GM21526 (cell line): Measurements from ENCODE around the gene EIF1.
A peak's percentile ranks its signal among the peaks of the same experiment; 100 is the strongest.

Experiments
- ATAC-seq: cut with Tn5 transposase; IDR thresholded peaks from one replicate; pipeline ENCODE4 v1.9.1; 2021; ENCODE audit warnings: moderate library complexity; ENCODE audit not compliant: unreplicated experiment, low FRiP score

EIF1 gene

DNA sequence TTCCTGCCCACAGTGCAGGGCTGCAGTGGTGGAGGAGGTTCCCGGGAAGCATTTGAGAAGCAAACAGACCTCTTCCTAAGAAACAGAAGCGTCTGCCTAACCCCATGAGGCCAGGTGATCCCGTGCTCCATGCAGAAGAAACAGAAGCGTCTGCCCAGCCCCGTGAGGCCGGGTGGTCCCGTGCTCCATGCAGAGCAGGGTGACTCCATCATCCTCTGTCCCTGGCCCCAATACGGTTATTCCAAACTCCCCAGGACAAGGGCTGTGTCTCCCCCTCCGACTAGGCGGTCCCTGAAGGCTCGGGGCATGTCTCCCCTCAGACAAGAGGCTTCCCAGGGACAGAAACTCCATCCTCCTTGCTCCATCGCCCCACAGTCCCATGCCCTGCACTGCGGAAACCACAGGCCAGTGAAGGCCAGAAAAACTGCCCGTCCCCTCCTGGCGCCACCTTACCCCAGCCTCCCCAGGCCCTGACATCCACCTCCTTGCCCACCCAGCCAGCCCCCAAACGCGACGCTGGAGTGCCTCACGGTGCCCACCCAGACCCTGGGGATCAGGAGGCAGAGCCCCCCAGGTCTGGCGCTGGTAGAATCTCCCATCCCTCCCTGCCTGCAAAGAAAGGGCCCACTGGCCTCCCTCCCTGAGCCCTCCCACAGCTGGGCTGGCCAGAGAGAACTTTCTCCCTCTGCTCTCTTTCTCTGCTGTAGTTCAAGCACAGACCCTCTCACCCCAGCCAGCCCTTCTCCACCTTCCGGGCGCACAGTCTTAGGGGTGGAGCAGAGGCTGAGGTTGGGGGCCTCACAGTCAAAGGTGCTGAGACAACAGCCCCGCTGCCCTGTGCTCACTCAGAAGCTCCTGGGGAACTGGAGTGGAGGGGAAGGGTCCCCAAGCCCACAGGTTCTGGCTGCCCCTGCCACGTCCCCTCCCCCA, 33.7 kb upstream of the EIF1 start:
- ATAC-seq, result no peak

GRCh38 chr17:41655611-41656111, 33.0 kb upstream of the EIF1 start:
- no peak for ATAC-seq

DNA sequence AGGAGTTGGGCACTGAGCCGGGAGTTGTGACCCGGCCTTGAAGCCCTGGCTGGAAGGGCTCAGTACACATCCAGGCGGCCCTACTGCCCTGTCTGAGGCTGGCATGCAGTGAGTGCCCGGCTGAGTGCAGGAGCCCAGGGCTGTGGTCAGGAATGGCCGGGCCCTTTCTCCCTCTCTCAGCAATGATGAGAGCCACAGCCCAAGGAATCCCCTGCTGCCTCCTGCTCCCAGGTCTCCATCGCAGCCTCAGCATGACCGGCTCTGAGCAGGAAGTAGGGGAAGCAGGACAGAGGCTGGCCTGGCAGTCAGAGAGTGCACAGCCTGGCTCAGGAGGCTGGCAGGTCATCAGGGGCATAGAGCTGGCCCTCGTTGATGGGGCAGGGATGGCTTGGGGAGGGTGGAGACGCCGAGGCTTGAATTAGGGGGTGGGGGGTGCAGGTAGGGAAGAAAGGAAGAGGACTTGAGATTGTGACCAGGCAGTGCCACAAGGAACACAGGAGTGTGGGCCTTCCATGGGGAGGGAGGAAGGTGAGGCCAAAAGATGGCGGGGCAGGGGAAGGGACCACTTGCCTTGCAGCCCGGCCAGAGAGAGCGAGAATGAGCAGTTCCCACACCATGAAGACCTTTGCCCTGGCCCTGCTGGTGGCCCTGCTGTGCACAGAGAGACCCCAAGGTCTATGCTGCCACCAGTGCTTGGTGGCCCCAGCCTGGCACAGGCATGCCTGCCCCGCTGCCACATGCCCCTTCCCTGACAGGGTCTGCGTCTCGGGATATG, 32.2 kb upstream of the EIF1 start:
- no peak for ATAC-seq

GRCh38 chr17:41657176-41657754, 31.4 kb upstream of the EIF1 start:
- no peak for ATAC-seq

GRCh38 chr17:41657936-41658335, 30.7 kb upstream of the EIF1 start:
- ATAC-seq, result no peak

DNA sequence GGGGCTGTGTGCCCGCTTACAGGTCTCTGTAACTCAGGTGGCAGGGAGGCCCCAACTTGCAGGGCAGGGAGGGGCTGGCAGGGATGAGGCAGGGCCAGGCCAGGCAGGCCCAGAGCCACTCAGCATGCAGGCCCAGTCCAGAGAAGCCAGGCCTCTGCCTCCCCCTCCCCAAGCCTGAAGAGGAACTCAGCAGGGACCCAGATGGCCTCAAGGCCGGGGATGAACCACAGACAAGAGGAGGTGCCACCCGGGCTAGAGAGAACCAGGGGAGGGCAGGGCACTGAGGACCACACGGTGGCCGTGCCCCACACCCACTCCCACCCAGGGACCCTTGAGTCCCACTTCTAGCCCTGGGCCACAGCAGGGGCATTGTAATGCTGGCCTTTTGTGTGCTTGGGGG, 29.8 kb upstream of the EIF1 start:
- ATAC-seq, result no peak

DNA sequence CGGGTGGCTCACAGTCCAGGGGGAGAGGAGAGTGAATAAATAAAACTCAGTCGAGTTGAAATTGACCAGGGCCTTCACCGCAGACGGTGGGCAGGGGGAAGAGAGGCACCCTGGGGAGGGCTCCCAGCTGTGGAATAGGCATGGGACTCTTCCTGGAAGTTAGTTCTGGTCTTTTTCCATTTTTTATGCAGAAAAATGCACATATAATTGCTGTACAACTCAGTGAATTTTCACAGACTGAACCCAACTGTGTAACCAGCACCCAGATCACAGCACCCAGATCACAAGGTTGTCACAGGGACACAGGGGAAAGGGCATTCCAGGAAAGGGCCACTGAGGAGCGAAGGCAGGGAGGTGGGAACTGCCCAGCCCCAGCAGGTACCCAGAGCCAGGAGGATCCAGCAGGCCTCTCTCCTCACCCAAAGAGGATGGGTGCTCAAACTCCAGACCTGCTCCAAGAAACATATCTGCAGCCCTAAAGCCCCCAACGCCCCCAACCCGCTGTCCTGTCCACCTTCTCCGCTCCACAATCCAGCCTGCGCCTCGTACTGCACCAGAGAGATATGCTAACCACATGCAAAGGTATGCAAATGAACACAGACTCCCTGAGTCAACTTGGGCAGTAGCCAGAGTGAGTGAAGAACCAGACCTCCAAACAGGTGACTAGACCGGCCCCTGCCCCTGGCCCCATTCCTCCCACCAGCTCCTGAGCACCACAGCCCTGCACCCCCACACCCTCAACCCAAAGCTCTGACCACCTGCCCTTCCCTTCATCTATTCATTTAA, 29.1 kb upstream of the EIF1 start:
- no peak for ATAC-seq

GRCh38 chr17:41660221-41660711, 28.4 kb upstream of the EIF1 start:
- no peak for ATAC-seq

- no peak for ATAC-seq
These were observed 25.1 kb upstream of the EIF1 start for GRCh38 chr17:41663451-41664171.

DNA sequence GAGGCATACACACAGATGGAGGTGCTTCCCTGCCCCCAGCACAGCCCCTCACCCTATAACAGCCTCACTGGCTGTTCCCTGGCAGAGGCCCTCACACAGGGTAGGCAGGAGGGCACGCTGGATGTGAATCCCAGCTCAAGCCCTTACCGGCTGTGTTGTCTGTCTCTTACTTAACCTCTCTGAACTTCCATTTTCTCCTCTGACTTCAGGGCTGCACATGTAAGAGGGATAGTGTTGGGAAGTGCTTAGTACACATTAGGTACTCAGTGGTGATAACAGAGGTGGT, 24.6 kb upstream of the EIF1 start:
- no peak for ATAC-seq

DNA sequence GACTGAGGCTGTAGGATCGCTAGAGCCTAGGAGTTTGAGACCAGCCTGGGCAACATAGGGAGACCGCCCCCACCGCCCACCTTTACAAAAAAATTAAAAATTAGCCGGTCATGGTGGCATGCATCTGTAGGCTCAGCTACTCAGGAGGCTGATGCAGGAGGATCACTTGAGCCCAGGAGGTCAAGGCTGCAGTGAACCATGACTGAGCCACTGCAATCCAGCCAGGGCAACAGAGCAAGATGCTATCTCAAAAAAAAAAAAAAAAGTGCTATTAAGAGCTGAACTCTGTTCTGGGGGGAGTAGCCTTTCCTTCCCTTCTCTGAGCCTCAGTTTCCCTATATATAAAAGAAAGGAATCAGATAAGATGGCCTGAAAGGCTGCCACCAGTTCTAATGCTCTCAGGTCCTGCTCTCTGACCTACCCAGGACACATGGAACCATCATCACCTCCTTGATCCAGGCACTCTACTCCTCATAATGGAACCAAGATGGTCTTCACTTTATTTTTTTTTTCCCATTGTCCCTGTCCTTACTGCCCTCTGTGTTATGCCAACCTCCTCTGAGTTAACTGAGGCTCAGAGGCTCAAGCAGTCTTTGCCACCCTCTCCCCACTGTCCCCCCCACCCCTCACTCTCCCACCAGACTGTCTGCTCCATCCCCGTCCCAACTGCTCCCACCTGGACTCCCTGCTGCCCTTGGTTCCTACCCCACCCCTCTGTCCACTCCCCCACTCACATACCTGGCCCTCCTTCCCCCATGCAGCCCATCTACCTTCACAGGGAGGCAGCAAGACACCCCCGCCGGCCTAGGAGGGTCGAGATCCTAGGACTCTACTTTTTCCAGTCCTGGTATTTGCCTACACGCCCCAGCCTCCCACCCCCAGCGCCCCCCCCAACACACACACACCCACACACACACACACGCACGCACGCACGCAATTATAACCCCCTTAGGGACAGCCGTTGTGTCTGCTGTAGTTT, 23.8 kb upstream of the EIF1 start:
- no peak for ATAC-seq

DNA sequence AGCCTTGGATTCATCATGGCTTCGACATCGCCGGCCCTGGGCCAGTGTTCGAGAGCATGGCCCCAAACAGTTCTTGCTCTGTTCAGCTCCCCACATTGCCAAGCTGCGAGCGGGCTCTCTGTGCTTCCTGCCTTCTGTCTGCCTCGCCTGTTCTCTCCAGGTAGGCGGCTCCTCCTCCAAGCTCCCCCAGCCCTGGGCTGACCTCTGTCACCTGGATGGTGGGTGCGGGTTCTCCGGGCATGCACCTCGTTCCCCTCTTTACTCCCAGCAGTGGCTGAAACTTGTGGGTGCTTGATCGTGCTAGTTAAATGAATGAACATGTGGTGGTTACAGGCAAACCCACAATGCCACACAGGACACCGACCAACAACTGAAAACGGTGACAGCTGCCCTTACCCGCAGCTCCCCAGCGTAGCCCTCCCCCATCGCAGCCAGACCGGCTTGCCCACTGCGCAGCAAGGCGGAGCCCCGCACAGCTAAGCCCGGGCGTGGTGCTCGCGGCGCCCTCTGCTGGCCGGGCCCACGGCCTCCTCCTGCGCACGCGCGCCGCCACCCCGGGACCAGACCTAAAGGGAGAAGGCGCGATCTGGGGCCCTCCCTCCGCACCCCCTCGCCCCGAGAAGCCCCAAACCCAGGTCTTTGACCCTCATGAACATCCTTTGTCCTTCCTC, 23.0 kb upstream of the EIF1 start:
- ATAC-seq, result peak; percentile 63

DNA sequence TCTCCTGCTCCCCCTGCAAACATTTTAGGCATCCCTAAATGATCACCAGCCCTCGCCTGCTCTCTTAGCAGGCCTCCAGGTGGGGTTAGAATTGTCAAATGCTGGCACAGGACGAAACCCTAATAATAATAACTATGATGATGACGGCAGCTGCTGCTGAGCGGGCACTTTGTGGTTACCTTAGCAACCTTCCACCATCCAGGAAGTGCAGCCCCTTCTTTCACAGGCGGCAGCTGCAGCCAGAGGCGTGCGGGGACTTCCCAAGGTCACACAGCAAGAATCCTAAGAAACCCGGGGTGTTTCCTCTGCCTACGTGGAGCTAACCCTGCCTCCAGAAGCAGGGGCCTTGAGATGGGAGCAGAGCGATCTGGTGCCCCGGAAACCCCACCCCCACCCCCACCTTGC, 22.4 kb upstream of the EIF1 start:
- ATAC-seq, result peak; percentile 20

GRCh38 chr17:41666708-41667279, 21.9 kb upstream of the EIF1 start:
- ATAC-seq, result peak; percentile 42

DNA sequence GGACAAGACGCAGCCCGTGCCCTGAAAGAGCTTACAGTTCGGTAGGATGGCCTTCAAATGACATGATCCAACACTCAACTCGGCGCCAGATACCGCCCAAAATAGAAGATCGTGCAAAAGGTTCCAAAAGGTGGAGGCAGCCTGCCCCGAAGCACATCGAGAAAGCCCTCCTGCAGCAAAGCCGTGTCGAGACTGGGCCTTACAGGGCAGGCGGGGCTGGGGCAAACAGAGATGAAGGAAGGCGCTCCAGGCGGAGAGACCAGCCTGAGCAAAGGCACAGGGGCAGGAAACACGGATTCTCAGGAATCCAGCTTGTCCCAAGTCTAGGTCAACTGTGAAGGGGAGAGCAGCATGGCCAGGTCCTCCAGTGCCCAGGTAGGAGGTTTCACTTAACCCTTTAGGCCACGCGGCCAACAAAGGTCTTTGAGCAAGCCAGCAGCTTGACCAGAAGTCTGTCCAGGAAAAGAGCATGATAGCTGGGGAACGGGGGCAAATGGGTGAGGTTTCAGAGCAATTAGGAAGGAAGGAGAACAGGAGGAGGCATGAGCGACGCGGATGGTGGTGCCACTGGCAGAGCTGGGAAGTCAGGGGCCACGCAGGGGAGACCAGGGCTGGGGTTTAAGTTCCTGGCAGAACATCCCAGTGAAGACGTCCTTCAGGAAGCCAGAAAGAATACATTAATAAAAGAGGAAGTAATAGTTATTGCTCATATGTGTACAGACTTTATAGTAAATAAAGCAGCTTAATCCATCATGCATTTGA, 21.2 kb upstream of the EIF1 start:
- ATAC-seq, result no peak

- no peak for ATAC-seq
These were observed 16.5 kb upstream of the EIF1 start for GRCh38 chr17:41672153-41672552.
